ENCODE measurements around the gene CCSER1. TPM values are rescaled to one million over a fixed set of nuclear protein-coding genes. Genes with fewer than 3 reads are reported as not detected.

CCSER1 gene
- total RNA-seq, 1 experiment from 2014 or later = 0.05 TPM

- TF ChIP-seq SIN3A (IDR thresholded peaks at IDR 0.05; ENCODE audit: borderline replicate concordance, insufficient read depth, low read depth, low read length) (no peak), POLR2AphosphoS5 (IDR thresholded peaks at IDR 0.05; ENCODE audit: low read depth, low read length) (no peak), CTCF (IDR thresholded peaks at IDR 0.05) (no peak), TCF7L2 (IDR thresholded peaks at IDR 0.05; ENCODE audit: low read depth, low read length) (no peak)
- TF ChIP-seq, protein P1, sequence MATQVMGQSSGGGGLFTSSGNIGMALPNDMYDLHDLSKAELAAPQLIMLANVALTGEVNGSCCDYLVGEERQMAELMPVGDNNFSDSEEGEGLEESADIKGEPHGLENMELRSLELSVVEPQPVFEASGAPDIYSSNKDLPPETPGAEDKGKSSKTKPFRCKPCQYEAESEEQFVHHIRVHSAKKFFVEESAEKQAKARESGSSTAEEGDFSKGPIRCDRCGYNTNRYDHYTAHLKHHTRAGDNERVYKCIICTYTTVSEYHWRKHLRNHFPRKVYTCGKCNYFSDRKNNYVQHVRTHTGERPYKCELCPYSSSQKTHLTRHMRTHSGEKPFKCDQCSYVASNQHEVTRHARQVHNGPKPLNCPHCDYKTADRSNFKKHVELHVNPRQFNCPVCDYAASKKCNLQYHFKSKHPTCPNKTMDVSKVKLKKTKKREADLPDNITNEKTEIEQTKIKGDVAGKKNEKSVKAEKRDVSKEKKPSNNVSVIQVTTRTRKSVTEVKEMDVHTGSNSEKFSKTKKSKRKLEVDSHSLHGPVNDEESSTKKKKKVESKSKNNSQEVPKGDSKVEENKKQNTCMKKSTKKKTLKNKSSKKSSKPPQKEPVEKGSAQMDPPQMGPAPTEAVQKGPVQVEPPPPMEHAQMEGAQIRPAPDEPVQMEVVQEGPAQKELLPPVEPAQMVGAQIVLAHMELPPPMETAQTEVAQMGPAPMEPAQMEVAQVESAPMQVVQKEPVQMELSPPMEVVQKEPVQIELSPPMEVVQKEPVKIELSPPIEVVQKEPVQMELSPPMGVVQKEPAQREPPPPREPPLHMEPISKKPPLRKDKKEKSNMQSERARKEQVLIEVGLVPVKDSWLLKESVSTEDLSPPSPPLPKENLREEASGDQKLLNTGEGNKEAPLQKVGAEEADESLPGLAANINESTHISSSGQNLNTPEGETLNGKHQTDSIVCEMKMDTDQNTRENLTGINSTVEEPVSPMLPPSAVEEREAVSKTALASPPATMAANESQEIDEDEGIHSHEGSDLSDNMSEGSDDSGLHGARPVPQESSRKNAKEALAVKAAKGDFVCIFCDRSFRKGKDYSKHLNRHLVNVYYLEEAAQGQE (IDR thresholded peaks at IDR 0.05; ENCODE audit: insufficient read depth in 1 of 2, low read depth in 2 of 2, low read length in 1 of 2) = no peak
- no peaks in the 10 kb centered on the region for H3K27me3 ChIP-seq (ENCODE audit: control insufficient read depth, insufficient read depth, low read length)
- no peaks in the 10 kb centered on the region for H3K9me3 ChIP-seq (ENCODE audit: control insufficient read depth, insufficient read depth, low read depth, low read length)
- ATAC-seq (no peak), DNase-seq (ENCODE audit: low read depth, low spot score) (no peak)
- no peak overlapping the region for H3K4me3 ChIP-seq (ENCODE audit: low read depth in 2 of 2, low read length in 2 of 2)
- H3K27ac ChIP-seq (ENCODE audit: low read length) = no peak overlapping the region
- intact Hi-C loops (cut with micrococcal nuclease; ENCODE audit: unreplicated experiment) = no loop called here
- no peaks in the 10 kb centered on the region for H3K36me3 ChIP-seq (ENCODE audit: control insufficient read depth, insufficient read depth, low read length)
- in situ Hi-C loops (cut with HindIII; ENCODE audit: low pct_unique_long_range_greater_than_20kb, low sequenced_read_pairs) = no loop called here
- no TSS peak for BruUV-seq (replicated peaks)
- ChIA-PET POLR2A (no interaction called here), CTCF (no interaction called here)
- no peaks in the 10 kb centered on the region for H3K4me1 ChIP-seq (ENCODE audit: control insufficient read depth, insufficient read depth, low read length)
Observed at GRCh38 chr4:90198086-90198847, 71.1 kb downstream of the CCSER1 start.

- DNase-seq (ENCODE audit: low read depth, low spot score) (no peak), ATAC-seq (no peak)
- H3K36me3 ChIP-seq (ENCODE audit: control insufficient read depth, insufficient read depth, low read length) = no peaks in the 10 kb centered on the region
- no peak overlapping the region for H3K4me3 ChIP-seq (ENCODE audit: low read depth in 2 of 2, low read length in 2 of 2)
- POLR2A ChIA-PET = no interaction called here
- intact Hi-C loops (cut with micrococcal nuclease; ENCODE audit: unreplicated experiment) (no loop called here), in situ Hi-C loops (cut with HindIII; ENCODE audit: low pct_unique_long_range_greater_than_20kb, low sequenced_read_pairs) (no loop called here)
- H3K27me3 ChIP-seq (ENCODE audit: control insufficient read depth, insufficient read depth, low read length) = no peaks in the 10 kb centered on the region
- CTCF ChIA-PET = no interaction called here
- H3K9me3 ChIP-seq (ENCODE audit: control insufficient read depth, insufficient read depth, low read depth, low read length) = no peaks in the 10 kb centered on the region
- no TSS peak for BruUV-seq (replicated peaks)
- TF ChIP-seq CTCF (IDR thresholded peaks at IDR 0.05) (no peak), POLR2AphosphoS5 (IDR thresholded peaks at IDR 0.05; ENCODE audit: low read depth, low read length) (no peak)
- no peak overlapping the region for H3K27ac ChIP-seq (ENCODE audit: low read length)
- no peaks in the 10 kb centered on the region for H3K4me1 ChIP-seq (ENCODE audit: control insufficient read depth, insufficient read depth, low read length)
Observed at GRCh38 chr4:90207887-90208454, 80.8 kb downstream of the CCSER1 start.
